Measurements from ENCODE around the gene MUC5AC. TPM values are rescaled to one million over a fixed set of nuclear protein-coding genes. Genes with fewer than 3 reads are reported as not detected.

MUC5AC gene
- total RNA-seq, 1 experiment from 2014 or later: not detected

GRCh38 chr11:1199241-1199750 is 41.5 kb downstream of the MUC5AC start:
- intact Hi-C loops (cut with micrococcal nuclease; ENCODE audit: unreplicated experiment): no loop called here
- H3K27me3 ChIP-seq (replicated peaks; ENCODE audit: insufficient read depth, low read depth, low read length, poor library complexity): peaks cover 4% of the 10 kb centered on the region
- ChIA-PET CTCF (no interaction called here), POLR2A (ENCODE audit: low non-redundant PET) (no interaction called here)
- H3K4me1 ChIP-seq (ENCODE audit: insufficient read depth, low read length, poor library complexity, severe bottlenecking): no peaks in the 10 kb centered on the region
- H3K4me3 ChIP-seq (ENCODE audit: low read depth, low read length, poor library complexity, severe bottlenecking): no peak overlapping the region
- no TSS peak for BruUV-seq (replicated peaks)
- no peaks in the 10 kb centered on the region for H3K9me3 ChIP-seq (ENCODE audit: low read depth, low read length, poor library complexity, severe bottlenecking)
- DNase-seq (ENCODE audit: low spot score): no peak
- H3K27ac ChIP-seq (ENCODE audit: low read depth, low read length, poor library complexity, severe bottlenecking): no peak overlapping the region
- TF ChIP-seq EZH2 (IDR thresholded peaks at IDR 0.05; ENCODE audit: borderline replicate concordance, low read depth, low read length, poor library complexity, severe bottlenecking) (no peak), CTCF (conservative IDR thresholded peaks at IDR 0.05; ENCODE audit: low read depth, low read length) (no peak)
- no peaks in the 10 kb centered on the region for H3K36me3 ChIP-seq (ENCODE audit: insufficient read depth, low read length, poor library complexity, severe bottlenecking)

- BruUV-seq (replicated peaks): no TSS peak
- CTCF ChIA-PET: no interaction called here
- TF ChIP-seq EZH2 (IDR thresholded peaks at IDR 0.05; ENCODE audit: borderline replicate concordance, low read depth, low read length, poor library complexity, severe bottlenecking) (peak; percentile 23), CTCF (conservative IDR thresholded peaks at IDR 0.05; ENCODE audit: low read depth, low read length) (no peak)
- H3K4me3 ChIP-seq (ENCODE audit: low read depth, low read length, poor library complexity, severe bottlenecking): no peak overlapping the region
- no peaks in the 10 kb centered on the region for H3K9me3 ChIP-seq (ENCODE audit: low read depth, low read length, poor library complexity, severe bottlenecking)
- POLR2A ChIA-PET (ENCODE audit: low non-redundant PET): no interaction called here
- H3K27ac ChIP-seq (ENCODE audit: low read depth, low read length, poor library complexity, severe bottlenecking): no peak overlapping the region
- intact Hi-C loops (cut with micrococcal nuclease; ENCODE audit: unreplicated experiment): no loop called here
- no peaks in the 10 kb centered on the region for H3K4me1 ChIP-seq (ENCODE audit: insufficient read depth, low read length, poor library complexity, severe bottlenecking)
- no peak for DNase-seq (ENCODE audit: low spot score)
- H3K27me3 ChIP-seq (replicated peaks; ENCODE audit: insufficient read depth, low read depth, low read length, poor library complexity): peaks cover 4% of the 10 kb centered on the region
- no peaks in the 10 kb centered on the region for H3K36me3 ChIP-seq (ENCODE audit: insufficient read depth, low read length, poor library complexity, severe bottlenecking)
Measured at GRCh38 chr11:1199751-1200610, 42.2 kb downstream of the MUC5AC start.

- DNase-seq (ENCODE audit: low spot score): no peak
Measured at GRCh38 chr11:1200611-1201191, 42.9 kb downstream of the MUC5AC start.

More at GRCh38 chr11:1200611-1201191, 42.9 kb downstream of the MUC5AC start:
- H3K36me3 ChIP-seq (ENCODE audit: insufficient read depth, low read length, poor library complexity, severe bottlenecking): no peaks in the 10 kb centered on the region
- no peaks in the 10 kb centered on the region for H3K4me1 ChIP-seq (ENCODE audit: insufficient read depth, low read length, poor library complexity, severe bottlenecking)
- H3K4me3 ChIP-seq (ENCODE audit: low read depth, low read length, poor library complexity, severe bottlenecking): no peak overlapping the region
- H3K9me3 ChIP-seq (ENCODE audit: low read depth, low read length, poor library complexity, severe bottlenecking): no peaks in the 10 kb centered on the region
- no peak overlapping the region for H3K27ac ChIP-seq (ENCODE audit: low read depth, low read length, poor library complexity, severe bottlenecking)
- CTCF ChIA-PET: no interaction called here
- TF ChIP-seq EZH2 (IDR thresholded peaks at IDR 0.05; ENCODE audit: borderline replicate concordance, low read depth, low read length, poor library complexity, severe bottlenecking) (no peak), CTCF (conservative IDR thresholded peaks at IDR 0.05; ENCODE audit: low read depth, low read length) (no peak)
- no TSS peak for BruUV-seq (replicated peaks)
- H3K27me3 ChIP-seq (replicated peaks; ENCODE audit: insufficient read depth, low read depth, low read length, poor library complexity): peaks cover 4% of the 10 kb centered on the region
- POLR2A ChIA-PET (ENCODE audit: low non-redundant PET): no interaction called here
- intact Hi-C loops (cut with micrococcal nuclease; ENCODE audit: unreplicated experiment): no loop called here
